RPMI8226 (cell line): ENCODE results near the gene CPNE4.
"Not testable (repeated sequence)": the region's sequence is repeated elsewhere in the genome, so short reads cannot be mapped to it uniquely, and the experiment has no call there.

Experiments used
- DNase-seq: peaks from one replicate; pipeline ENCODE4 v3.0.0-alpha.2; 2015

CPNE4 gene

GRCh38 chr3:131518680-131519079 lies 516.1 kb downstream of the CPNE4 start:
- DNase-seq: no peak

GRCh38 chr3:131505421-131505820 lies 529.4 kb downstream of the CPNE4 start:
- no peak for DNase-seq

- DNase-seq: no peak
These were observed 531.5 kb downstream of the CPNE4 start for GRCh38 chr3:131503320-131503635.

GRCh38 chr3:131502530-131503319 lies 532.1 kb downstream of the CPNE4 start, which contains the start of gene MRPL3:
TSS of gene MRPL3 (minus strand) at chr3:131502971. CDS start at chr3:131502821, 150 bp downstream.
- peak; percentile 96 for DNase-seq

- DNase-seq: peak; percentile 34
These were observed 532.9 kb downstream of the CPNE4 start for GRCh38 chr3:131501949-131502348.

GRCh38 chr3:131494706-131495105 lies 540.1 kb downstream of the CPNE4 start:
- DNase-seq: no peak

GRCh38 chr3:131491775-131492174 lies 543.0 kb downstream of the CPNE4 start:
- DNase-seq: no peak

GRCh38 chr3:131491084-131491483 lies 543.7 kb downstream of the CPNE4 start:
- DNase-seq: no peak

- not testable (repeated sequence) for DNase-seq
These were observed 548.3 kb downstream of the CPNE4 start for GRCh38 chr3:131486545-131486944.

- no peak for DNase-seq
These were observed 549.7 kb downstream of the CPNE4 start for GRCh38 chr3:131485119-131485518.

GRCh38 chr3:131484496-131485111 lies 550.2 kb downstream of the CPNE4 start:
- no peak for DNase-seq
